Neutrophil (primary cell): ENCODE measurements around the gene EEF2K.

Source experiments
- H3K27ac ChIP-seq: fragments of 200-600 bp; sonication (generic); 2 replicates; pipeline ENCODE4 v1.5.1; 2016; ENCODE audit warnings: mild to moderate bottlenecking, moderate library complexity
- H3K27me3 ChIP-seq: fragments of 200-600 bp; sonication (generic); 2 replicates; pipeline ENCODE4 v1.6.0; 2016; ENCODE audit warnings: mild to moderate bottlenecking
- H3K36me3 ChIP-seq: fragments of 200-600 bp; sonication (generic); 2 replicates; pipeline ENCODE4 v1.5.1; 2017
- H3K4me1 ChIP-seq, 2 experiments: fragments of 200-600 bp in 1 of 2; sonication (generic) in 1 of 2; 1 replicate in 1 of 2; 2 replicates in 1 of 2; pipeline versions ENCODE4 v1.5.1 to v1.6.1; 2013 to 2016; ENCODE audit warnings: low read depth in 1 of 2, low read length in 1 of 2, mild to moderate bottlenecking in 1 of 2, moderate library complexity in 1 of 2; ENCODE audit not compliant: control insufficient read depth in 1 of 2, insufficient read depth in 1 of 2
- H3K4me3 ChIP-seq, 2 experiments: fragments of 200-600 bp in 1 of 2; sonication (generic) in 1 of 2; 1 replicate in 1 of 2; 2 replicates in 1 of 2; pipeline ENCODE4 v1.5.1; 2013 to 2016; ENCODE audit warnings: low read depth in 1 of 2, low read length in 1 of 2, mild to moderate bottlenecking in 1 of 2, moderate library complexity in 1 of 2
- H3K9me3 ChIP-seq: fragments of 200-600 bp; sonication (generic); 2 replicates; pipeline ENCODE4 v1.5.1; 2016
- TF ChIP-seq, protein P1 (sequence below): fragments of 200-600 bp; sonication (generic); IDR thresholded peaks from 2 replicates; pipeline ENCODE4 v1.5.1; 2016; ENCODE audit warnings: antibody characterized with exemption

The EEF2K gene

DNA sequence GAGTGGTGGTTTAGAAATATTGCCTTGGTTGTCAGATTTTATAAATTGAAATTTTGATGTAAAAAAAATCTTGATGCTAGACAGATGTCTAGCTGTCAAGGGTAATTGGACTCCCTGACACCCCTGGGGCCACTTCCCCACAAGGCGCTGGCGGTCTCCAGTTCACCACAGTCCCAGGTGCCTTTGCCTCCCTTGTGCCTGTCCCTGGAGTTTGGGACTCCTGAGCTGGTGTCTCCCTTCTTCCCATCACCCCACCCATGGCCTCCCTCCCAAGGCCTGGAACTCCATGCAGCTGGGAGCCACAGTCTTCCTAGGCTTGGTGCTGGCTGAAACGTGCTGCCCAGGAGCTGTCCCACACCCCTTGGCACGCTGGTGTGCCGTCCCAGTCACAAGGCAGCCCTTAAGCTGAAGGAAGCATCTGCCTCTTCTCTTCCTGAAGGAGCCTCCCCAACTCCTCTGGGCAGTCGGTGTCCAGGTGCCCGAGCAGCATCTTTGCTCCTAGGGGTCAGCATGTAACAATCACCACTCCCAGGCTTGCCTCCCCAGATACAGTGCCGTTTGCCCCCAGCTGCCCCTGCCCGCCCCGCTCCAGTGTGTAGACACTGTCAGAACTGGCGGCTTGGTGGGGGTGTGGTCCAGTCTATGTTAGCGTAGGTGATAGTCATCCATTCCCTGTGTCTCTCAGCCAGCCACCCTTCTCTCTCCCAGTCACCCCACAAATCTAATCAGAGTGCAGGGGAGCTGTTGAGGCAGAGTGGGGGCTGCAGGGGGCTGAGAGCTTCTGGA is 117.3 kb downstream of the EEF2K start:
- H3K36me3 ChIP-seq, result peaks cover 51% of the 10 kb centered on the region

DNA sequence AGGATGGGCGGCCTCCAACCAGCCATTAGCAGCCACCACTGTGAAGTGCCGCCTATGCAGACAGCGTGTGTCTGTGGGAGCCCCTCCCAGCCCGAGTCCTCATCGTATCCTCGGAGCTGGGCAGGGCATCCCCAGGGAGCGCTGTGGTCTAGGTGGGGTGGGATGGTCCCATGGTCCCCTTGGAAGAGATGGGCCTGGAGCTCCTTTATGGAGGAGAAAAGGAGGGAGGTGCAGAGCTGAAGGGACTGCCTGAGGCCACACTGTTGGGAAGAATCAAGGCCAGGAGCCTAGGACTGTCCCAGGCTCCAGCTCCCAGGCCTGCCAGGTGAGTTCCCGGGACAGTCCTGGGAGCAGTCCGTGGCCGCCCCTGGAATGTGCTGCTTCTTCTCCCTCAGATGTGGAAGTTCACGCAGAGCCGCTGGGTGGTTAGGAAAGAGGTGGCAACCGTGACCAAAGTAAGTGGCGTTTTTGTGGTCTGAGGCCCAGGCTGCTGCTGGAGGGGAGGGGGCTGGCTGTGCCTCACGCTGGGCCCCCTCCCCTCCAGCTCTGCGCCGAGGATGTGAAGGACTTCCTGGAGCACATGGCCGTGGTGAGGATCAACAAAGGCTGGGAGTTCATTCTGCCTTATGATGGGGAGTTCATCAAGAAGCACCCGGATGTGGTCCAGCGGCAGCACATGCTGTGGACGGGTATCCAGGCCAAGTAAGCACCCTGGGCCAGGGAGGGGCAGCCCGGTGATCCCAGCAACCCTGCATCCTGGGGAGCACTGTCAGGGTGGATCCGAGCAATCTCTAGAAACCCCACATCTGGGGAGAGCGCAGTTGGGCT is 118.1 kb downstream of the EEF2K start:
- Histone ChIP-seq H3K4me1 (peaks cover 0 to 3% of the 10 kb centered on the region in 2 experiments), H3K4me3 (no peak overlapping the region), H3K27ac (no peak overlapping the region), H3K27me3 (no peaks in the 10 kb centered on the region), H3K36me3 (peaks cover 55% of the 10 kb centered on the region), H3K9me3 (no peaks in the 10 kb centered on the region)
- TF ChIP-seq, protein P1, sequence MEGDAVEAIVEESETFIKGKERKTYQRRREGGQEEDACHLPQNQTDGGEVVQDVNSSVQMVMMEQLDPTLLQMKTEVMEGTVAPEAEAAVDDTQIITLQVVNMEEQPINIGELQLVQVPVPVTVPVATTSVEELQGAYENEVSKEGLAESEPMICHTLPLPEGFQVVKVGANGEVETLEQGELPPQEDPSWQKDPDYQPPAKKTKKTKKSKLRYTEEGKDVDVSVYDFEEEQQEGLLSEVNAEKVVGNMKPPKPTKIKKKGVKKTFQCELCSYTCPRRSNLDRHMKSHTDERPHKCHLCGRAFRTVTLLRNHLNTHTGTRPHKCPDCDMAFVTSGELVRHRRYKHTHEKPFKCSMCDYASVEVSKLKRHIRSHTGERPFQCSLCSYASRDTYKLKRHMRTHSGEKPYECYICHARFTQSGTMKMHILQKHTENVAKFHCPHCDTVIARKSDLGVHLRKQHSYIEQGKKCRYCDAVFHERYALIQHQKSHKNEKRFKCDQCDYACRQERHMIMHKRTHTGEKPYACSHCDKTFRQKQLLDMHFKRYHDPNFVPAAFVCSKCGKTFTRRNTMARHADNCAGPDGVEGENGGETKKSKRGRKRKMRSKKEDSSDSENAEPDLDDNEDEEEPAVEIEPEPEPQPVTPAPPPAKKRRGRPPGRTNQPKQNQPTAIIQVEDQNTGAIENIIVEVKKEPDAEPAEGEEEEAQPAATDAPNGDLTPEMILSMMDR, result no peak

More for the DNA sequence above, 117.3 kb downstream of the EEF2K start:
- H3K9me3 ChIP-seq, result no peaks in the 10 kb centered on the region
- TF ChIP-seq, protein P1, result no peak
- no peak overlapping the region for H3K4me3 ChIP-seq
- H3K27me3 ChIP-seq, result no peaks in the 10 kb centered on the region
- H3K27ac ChIP-seq, result no peak overlapping the region
- peaks cover 0 to 3% of the 10 kb centered on the region in 2 experiments for H3K4me1 ChIP-seq

DNA sequence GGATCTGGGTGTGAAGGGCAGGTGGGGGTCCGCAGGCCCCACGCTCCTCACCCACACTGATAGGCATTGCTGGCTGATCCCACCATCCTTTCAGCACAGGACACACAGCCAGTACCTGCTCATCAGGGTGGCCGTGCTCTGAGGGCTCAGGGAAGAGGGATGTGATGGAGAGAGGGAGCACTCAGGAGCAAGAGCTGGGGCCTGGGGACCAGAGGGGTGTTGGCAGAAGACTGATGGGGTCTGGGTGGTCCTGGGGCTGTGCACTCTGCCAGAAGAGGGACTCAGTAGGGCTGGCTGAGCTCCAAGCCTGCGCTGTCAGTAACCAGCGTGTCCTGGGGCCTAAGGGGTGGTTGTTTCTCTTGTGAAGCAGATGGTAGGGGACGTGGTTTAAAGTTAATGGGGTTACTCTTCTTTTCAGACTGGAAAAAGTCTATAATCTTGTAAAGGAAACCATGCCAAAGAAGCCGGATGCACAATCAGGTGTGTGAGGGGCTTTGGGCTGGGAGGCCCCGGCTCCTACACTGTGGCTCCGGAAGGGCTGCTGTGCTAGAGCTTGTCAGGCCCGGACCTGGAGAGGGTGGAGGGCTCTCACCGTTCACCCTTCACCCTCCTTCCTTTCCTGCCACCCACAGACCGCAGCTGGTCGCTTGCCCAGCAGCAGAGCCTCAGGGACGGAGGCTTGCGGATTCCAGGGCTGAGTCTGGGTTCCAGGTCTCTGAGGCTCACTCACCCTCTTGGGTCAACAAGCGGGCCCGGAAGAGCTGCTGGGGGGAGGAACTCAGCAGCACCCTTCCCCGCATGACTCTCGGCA is 118.9 kb downstream of the EEF2K start:
- H3K9me3 ChIP-seq, result no peaks in the 10 kb centered on the region
- no peaks in the 10 kb centered on the region for H3K27me3 ChIP-seq
- TF ChIP-seq, protein P1, result no peak
- H3K36me3 ChIP-seq, result peaks cover 55% of the 10 kb centered on the region
- no peak overlapping the region for H3K27ac ChIP-seq
- no peak overlapping the region for H3K4me3 ChIP-seq
- peaks cover under 1 to 3% of the 10 kb centered on the region in 2 experiments for H3K4me1 ChIP-seq

DNA sequence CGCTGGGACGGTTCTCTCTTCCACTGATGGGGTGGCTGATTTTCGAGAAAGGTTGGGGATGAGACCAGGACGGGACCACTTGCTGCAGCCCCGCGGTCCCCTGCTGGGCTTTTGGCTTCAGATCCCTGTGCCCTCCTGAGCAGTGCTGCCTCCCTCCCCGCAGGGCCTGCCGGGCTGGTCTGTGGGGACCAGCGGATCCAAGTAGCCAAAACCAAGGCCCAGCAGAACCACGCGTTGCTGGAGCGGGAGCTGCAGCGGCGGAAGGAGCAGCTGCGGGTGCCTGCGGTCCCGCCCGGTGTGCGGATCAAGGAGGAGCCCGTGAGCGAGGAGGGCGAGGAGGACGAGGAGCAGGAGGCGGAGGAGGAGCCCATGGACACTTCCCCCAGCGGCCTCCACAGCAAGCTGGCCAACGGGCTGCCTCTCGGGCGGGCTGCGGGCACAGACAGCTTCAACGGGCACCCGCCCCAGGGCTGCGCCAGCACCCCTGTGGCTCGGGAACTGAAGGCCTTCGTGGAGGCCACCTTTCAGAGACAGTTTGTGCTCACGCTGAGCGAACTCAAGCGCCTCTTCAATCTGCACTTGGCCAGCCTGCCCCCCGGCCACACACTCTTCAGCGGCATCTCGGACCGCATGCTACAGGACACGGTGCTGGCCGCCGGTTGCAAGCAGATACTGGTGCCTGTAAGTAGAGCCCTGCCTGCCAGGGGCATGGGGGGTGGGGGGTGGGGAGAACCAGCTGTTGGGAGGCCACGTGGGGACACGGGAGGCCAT is 119.7 kb downstream of the EEF2K start:
- Histone ChIP-seq H3K36me3 (peaks cover 55% of the 10 kb centered on the region), H3K27me3 (no peaks in the 10 kb centered on the region), H3K9me3 (no peaks in the 10 kb centered on the region), H3K4me1 (peaks cover 6 to 10% of the 10 kb centered on the region in 2 experiments), H3K27ac (no peak overlapping the region), H3K4me3 (no peak overlapping the region)
- TF ChIP-seq, protein P1, result no peak

DNA sequence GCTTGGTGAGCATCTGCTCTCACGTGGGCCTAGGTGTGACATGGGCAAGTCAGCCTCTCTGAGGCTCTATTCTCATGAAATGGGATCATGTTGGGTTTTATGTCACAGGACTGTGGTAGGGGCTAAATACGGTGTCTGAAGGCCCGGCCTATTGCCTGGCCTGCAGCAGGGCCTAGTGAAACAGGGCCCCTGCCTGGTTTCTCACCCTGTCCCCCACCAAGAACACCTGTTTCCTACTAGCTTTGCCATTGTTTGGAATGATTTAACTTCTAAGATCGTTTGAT is 120.2 kb downstream of the EEF2K start:
- H3K9me3 ChIP-seq, result no peaks in the 10 kb centered on the region
- no peak overlapping the region for H3K27ac ChIP-seq
- TF ChIP-seq, protein P1, result no peak
- no peaks in the 10 kb centered on the region for H3K27me3 ChIP-seq
- H3K4me1 ChIP-seq, result peaks cover 6 to 9% of the 10 kb centered on the region in 2 experiments
- H3K4me3 ChIP-seq, result no peak overlapping the region
- peaks cover 55% of the 10 kb centered on the region for H3K36me3 ChIP-seq
